AG09309 (cell line): ENCODE measurements around the gene FAM3A.

Experiments
- DNase-seq: peaks from one replicate; pipeline ENCODE4 v3.0.0-alpha.2; 2010; ENCODE audit warnings: low read depth
- H3K4me3 ChIP-seq: 2 replicates; pipeline ENCODE4 v1.5.1; 2011; ENCODE audit warnings: mild to moderate bottlenecking, low read depth, low read length, moderate library complexity; ENCODE audit not compliant: control insufficient read depth
- TF ChIP-seq, protein P1 (sequence below): IDR thresholded peaks from 2 replicates; pipeline ENCODE4 v1.5.1; 2011; ENCODE audit warnings: mild to moderate bottlenecking, low read depth, low read length, inconsistent platforms; ENCODE audit not compliant: insufficient read depth, control insufficient read depth; ENCODE audit errors: missing control alignments

Gene FAM3A

DNA sequence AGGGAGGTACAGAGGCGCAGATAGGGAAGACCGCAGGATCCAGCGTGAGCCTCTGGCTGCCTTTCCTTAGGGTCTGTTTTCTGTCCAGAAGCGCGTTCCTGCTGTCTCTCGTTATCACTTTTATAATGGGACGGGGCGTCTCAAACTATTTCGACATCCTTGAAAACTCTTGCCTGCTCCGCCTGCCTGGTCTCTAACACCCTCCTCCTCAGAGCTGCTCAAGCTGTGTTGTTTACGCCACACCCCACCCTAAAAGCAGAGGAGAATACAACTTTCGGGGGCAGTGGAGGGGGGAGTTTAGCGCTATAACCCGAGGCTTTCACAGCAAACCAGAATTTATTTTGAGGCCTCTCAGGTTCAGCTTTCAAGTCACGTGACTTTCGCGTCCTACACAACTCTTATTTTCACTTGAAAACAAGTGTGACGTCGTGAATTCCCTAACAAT is 646 bp upstream of the FAM3A start:
- no peak for DNase-seq

DNA sequence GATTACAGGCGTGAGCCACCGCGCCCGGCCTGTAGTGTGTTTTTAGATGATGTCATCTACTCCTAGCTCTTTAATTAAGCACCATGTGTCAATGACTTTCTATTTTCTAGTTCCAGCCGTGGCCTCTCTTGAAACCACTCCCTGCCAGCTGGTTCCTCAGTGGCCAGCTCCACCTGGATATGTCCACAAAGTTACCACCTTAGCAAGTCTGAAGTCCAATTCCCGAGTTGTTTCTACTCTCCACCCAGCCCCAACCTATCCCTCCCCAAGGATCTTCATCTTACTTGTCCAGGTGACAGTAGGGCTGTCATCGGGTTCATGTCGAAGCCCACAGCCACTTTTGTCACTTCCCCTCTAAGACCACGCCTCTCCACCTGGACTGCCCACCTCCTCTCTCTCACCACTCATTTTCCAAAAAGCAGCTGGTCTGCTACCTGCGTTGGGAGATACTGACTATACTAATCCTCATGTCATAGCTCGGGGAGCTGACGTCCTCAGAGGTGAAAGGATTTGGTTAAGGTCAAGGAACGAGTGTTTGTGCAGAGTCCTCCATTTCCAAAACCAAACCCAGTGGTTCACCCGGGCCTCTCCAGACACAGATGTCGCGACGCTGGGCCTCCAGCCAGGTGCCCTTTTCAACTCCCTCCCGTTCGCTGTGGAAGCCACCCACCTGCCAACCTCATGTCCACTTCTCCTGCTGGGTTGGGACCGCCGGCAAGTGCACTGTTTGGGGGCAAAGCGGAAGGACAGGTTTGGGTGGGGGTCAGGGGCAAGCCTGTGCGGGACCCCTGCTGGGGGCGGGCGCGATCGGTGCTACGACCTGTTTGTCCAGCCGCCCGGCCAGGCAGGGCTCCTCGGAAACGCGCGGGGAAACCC is 704 bp downstream of the FAM3A start:
- TF ChIP-seq, protein P1, sequence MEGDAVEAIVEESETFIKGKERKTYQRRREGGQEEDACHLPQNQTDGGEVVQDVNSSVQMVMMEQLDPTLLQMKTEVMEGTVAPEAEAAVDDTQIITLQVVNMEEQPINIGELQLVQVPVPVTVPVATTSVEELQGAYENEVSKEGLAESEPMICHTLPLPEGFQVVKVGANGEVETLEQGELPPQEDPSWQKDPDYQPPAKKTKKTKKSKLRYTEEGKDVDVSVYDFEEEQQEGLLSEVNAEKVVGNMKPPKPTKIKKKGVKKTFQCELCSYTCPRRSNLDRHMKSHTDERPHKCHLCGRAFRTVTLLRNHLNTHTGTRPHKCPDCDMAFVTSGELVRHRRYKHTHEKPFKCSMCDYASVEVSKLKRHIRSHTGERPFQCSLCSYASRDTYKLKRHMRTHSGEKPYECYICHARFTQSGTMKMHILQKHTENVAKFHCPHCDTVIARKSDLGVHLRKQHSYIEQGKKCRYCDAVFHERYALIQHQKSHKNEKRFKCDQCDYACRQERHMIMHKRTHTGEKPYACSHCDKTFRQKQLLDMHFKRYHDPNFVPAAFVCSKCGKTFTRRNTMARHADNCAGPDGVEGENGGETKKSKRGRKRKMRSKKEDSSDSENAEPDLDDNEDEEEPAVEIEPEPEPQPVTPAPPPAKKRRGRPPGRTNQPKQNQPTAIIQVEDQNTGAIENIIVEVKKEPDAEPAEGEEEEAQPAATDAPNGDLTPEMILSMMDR: no peak
- H3K4me3 ChIP-seq: peak overlapping the region; percentile 83
- DNase-seq: no peak

More for the DNA sequence above, 646 bp upstream of the FAM3A start:
- H3K4me3 ChIP-seq: peak overlapping the region; percentile 33
- TF ChIP-seq, protein P1: no peak

DNA sequence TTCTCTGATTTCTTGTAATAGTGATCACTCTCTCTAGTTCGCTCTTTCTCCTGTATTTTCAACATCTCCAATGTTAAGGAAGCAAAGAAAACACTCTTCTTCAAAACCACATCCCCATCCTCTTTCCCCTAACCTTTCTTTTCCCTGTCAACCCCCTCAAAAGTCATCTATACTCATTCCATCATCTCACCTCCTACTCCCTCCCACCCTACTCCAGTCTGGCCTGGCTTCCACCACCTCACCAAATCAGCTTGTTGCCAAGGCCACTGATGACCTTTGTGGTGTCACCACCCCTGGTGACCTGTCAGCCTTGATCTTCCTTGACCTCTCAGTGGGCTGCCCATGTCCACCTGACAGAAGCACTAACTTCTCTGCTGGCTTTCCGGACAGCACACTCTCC is 2.3 kb downstream of the FAM3A start:
- no peak overlapping the region for H3K4me3 ChIP-seq
- DNase-seq: no peak
- TF ChIP-seq, protein P1: no peak

GRCh38 chrX:154512879-154513553 is 3.0 kb downstream of the FAM3A start:
- TF ChIP-seq, protein P1: no peak
- DNase-seq: no peak
- H3K4me3 ChIP-seq: no peak overlapping the region

DNA sequence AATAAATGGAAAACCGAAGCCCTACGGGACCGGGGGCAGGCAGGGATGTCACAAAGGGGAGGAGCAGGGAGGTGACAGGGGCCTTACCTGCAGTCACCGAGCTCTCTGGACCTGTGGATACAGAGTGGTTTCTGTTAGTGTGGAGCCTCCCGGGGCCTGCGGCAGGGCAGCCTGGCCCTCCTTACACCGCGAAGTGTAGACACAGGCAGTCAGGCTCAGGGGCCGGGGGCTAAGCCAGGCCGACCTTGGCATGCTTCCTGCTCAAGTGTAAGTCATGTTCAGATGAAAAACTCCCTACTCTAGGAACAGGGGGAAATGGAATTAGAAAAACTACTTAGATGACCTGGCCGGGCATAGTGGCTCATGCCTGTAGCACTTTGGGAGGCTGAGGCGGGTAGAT is 4.3 kb downstream of the FAM3A start:
- TF ChIP-seq, protein P1: no peak
- DNase-seq: no peak
- H3K4me3 ChIP-seq: no peak overlapping the region

DNA sequence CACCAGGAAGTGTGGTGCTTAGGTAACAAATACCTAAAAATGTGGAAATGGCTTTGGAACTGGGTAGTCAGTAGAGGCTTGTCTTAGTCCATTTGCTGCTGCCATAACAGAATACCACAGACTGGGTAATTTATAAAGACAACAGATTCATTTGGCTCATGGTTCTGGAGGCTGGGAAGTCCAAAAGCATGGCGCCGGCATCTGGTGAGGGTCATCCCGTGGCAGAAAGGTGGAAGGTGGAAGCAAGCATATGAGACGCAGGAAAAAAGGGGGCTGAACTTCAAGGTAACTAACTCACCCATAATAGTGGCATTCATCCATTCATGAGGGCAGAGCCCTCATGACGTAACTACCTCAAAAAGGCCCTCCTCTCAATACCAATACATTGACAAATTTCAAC is 6.6 kb downstream of the FAM3A start:
- TF ChIP-seq, protein P1: no peak
- no peak overlapping the region for H3K4me3 ChIP-seq
- no peak for DNase-seq
